Hematopoietic multipotent progenitor cell treated with erythropoietin and hydrocortisone succinate and interleukin-3 and kit ligand, for 8 days (in vitro differentiated cells): Measurements from ENCODE around the gene SBK2.
A peak's percentile ranks its signal among the peaks of the same experiment; 100 is the strongest.
"Not testable (repeated sequence)": the region's sequence is repeated elsewhere in the genome, so short reads cannot be mapped to it uniquely, and the experiment has no call there.

ENCODE experiments used
- DNase-seq: peaks from one replicate; pipeline ENCODE4 v3.0.0-alpha.2; 2015

SBK2 gene

DNA sequence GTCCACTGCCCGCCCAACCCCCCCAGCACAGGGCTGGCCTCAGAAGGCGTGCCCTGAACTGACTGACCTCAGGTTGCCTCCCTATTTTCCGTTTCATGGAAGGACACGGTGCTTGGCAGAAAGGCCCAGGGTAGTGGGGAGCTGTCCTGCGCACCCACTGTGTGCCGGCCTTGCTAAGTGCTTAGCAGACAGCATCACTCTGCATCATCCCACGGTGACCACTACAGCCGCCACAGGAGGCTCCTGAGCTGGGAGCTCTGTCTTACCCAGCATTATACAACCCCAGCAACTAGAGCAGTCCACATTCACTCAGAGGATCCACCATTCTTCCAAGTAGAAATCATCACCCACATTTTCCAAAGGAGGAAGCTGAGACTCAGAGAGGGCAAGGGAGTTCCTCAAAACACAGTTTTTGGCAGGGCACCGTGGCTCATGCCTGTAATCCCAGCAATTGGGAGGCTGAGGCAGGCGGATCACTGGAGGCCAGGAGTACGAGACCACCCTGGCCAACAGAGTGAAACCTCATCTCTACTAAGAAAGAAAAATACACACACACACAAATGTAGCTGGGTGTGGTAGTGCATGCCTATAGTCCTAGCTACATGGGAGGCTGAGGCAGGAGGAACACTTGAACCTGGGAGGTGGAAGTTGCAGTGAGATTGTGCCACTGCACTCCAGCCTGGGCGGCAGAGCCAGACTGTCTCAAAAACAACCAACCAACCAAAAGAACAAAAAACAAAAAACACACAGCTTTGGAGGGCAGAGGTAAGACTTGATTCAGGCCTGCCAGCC lies 1.6 kb downstream of the SBK2 start:
- DNase-seq, result no peak

- not testable (repeated sequence) for DNase-seq
These were observed 2.7 kb downstream of the SBK2 start for GRCh38 chr19:55534280-55534679.

- no peak for DNase-seq
These were observed 5.9 kb downstream of the SBK2 start for GRCh38 chr19:55530996-55531395.

- DNase-seq, result no peak
These were observed 7.2 kb downstream of the SBK2 start for GRCh38 chr19:55529636-55530234.

DNA sequence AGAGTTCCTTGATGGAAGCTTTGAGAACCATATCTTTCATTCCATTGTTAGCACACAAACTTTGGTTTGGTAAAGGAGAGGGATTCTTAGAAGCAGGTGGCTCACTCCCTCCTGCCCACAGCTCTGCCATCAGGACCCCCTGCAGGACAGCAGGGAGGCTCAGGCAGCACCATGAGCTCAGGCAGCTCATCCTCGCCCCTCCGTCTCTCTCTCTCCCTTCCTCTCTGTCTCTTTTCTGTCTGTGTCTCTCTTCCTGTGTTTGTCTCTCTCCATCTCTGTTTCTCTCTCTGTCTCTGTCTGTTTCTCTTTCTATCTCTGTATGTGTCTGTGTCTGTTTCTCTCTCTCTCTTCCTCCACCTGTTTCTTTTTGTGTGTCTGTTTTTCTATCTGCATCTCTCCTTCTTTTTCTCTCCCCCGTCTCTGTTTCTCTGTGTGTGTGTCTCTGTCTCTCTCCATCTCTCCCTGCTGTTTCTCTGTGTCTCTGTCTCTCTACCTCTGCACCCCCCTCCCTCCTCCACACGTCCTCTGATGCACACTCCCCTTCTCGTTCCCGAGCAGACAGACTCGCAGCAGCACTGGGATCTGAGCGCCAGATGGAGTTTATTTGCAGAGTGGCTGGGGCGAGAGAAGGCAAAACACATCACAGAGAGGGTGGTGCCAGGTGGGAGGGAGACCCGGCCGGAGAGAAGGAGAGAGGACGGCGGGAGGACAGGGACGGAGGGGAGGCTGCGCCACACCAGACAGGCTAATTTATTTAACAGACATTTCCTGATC lies 8.7 kb downstream of the SBK2 start:
- no peak for DNase-seq

DNA sequence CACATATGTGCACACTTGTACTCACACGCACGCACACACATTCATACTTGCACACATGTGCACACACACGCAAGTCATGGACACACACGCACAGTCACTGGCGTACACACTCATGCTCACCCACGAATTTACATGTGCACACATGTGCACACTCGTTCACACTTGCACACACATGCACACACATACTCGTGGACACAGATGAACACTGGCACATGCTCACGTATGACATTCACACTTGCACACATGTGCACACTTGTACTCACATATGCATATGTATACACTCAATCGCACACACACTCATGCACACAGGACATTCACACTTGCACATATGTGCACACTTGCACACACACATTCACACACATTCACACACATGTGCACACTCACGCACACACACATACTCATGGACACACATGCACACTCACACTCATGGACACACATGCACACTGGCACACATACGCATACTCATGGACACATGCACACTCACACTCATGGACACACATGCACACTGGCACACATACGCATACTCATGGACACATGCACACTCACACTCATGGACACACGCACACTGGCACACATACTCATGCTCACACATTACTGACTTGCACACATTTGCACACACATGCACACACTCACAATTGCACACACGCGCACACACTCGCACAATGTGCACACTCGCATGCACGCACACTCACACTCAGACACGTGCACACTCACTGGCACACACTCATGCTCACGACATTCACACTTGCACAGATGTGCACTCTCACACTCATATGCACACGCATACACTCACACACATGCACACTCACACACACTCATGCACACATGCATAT lies 9.5 kb downstream of the SBK2 start:
- no peak for DNase-seq

GRCh38 chr19:55526216-55527196 lies 10.4 kb downstream of the SBK2 start:
- DNase-seq, result no peak

DNA sequence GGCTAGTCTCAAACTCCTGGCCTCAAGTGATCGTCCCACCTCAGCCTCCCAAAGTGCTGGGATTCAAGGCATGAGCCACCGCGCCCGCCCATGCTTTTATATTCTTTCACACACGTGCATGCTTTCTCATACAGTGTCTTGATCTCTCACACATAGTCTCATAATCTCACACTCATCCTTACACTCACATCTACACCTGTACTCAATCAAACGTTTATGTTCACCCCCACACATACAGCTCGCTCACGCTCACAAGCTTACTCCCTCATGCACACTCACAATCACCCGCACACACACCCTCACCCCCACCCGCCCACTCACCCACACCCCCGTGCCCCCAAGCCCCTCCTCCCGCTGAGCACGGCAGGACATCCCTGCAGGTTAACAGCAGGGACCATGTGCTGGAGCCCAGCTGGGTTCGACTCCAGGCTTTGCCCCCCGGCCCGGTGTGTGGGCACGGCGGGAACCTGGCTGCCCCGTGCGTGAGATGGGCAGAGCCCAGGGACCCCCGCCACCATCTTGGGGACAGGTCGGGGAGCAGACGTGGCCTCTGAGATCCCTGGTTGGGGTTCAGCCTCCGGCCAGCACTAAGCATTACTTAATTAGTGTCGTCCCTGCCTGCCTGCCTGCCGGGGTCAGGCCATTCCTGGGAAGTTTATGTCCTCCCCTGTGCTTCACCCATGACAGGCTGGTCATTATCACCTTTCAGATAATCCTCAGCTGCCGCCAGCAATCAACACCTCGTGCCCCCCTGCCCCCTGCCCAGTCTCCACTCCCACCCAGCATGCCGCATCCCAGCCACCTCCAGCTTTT lies 11.4 kb downstream of the SBK2 start:
- DNase-seq, result no peak

- DNase-seq, result peak; percentile 53
These were observed 16.1 kb downstream of the SBK2 start for GRCh38 chr19:55520691-55521292.

GRCh38 chr19:55519451-55520311 lies 17.3 kb downstream of the SBK2 start:
- DNase-seq, result no peak

- DNase-seq, result peak; percentile 90
These were observed 19.9 kb downstream of the SBK2 start for GRCh38 chr19:55516878-55517620.

DNA sequence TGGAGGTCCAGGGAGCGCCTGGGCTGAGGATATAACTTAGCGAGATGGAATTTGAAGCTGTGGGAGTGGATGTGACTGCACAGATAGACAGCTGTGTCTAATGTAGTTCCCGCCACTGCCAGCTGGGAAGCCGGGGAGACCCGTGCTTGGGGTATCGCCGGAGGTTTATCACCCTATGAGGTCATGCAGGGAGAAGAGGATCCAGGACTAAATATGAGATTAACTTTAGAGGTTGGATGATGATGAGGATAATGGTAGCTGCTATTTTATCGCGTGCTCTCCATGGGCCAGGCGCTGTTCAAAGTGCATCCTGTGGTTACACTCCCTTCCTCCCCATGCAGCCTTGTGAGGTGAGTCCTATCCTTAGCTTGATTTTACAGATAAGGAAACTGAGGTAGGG lies 28.8 kb downstream of the SBK2 start:
- DNase-seq, result no peak

GRCh38 chr19:55504981-55505380 lies 32.0 kb downstream of the SBK2 start:
- DNase-seq, result no peak

DNA sequence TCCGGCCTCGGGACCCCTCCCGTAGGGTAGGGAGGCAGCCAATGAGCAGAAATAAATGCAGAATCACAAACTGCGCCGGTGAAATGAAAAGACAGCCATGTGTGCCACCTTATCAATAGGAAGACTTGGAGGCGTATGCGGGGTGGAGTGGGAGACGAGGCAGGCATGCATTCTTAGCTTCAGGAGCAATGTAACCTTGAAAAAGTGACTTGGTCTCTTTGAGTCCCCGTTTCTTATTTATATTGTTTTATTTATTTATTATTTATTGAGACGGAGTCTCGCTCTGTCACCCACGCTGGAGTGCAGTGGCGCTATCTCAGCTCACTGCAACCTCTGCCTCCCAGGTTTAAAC lies 32.7 kb downstream of the SBK2 start:
- DNase-seq, result no peak

DNA sequence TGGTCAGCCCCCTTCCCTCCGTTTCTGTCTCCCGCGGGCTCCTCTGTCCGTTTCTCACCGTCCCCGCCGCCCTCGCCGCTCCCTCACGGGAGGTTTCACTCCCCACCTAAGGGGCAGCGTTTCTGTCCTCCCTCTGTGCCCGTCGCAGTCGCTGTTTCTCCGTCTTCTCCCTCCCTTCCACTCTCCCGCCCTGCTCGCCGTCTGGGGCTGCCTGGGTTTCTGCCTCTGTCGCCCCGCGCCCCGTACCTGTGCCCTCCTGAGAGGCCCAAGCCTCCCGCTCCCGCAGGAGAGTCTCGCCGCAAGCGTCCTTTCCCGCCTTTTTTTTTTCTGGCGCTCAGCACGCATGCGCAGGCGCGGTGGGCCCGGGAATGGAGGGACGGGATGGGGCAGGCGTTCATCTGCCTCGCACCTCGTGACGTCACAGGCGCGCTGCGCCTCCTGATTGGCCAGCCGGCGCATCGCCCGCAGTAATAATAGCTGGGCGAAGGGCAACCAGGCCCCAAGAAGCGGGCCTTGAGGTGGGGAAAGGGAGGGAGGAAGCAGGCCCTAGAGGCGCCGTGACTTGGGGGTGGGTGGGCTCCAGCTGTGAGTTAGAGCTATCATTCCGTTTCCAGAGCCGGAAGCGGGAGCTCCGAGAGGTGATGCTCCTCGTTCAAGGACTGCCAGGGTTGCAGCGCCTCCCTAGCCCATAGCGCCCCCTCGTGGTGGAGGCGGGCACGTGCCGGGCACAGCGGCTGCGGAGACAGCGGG lies 33.3 kb downstream of the SBK2 start:
- peak; percentile 94 for DNase-seq

GRCh38 chr19:55503157-55503501 lies 33.8 kb downstream of the SBK2 start:
- no peak for DNase-seq

GRCh38 chr19:55502197-55502952 lies 34.6 kb downstream of the SBK2 start:
- no peak for DNase-seq
